Activated CD4-positive, alpha-beta T cell treated with anti-CD3 and anti-CD28 coated beads, Interleukin-10, Interleukin-2, amounts not matched to agents 100 ng/mL and 50 ng/mL, durations not matched to agents 16 hours and 8 hours (primary cell): Measurements from ENCODE around the gene FKBP5.
A peak's percentile ranks its signal among the peaks of the same experiment; 100 is the strongest.
"Not testable (repeated sequence)": the region's sequence is repeated elsewhere in the genome, so short reads cannot be mapped to it uniquely, and the experiment has no call there.

Experiments used
- DNase-seq: peaks from one replicate; pipeline ENCODE4 v3.0.0-alpha.2; 2020

Gene FKBP5

GRCh38 chr6:35688605-35689322, at the start of gene FKBP5:
Gene FKBP5 (minus strand): TSS chr6:35688915. CDS start chr6:35642824, 46,091 bp downstream.
- DNase-seq: peak; percentile 96

GRCh38 chr6:35737413-35738211, 48.9 kb upstream of the FKBP5 start:
- peak; percentile 80 for DNase-seq

GRCh38 chr6:35736982-35737412, 48.3 kb upstream of the FKBP5 start, which contains the start of gene ARMC12:
Gene ARMC12 (plus strand): TSS chr6:35737032. CDS start chr6:35737109, 77 bp downstream.
- DNase-seq: no peak

- peak; percentile 88 for DNase-seq
Measured at GRCh38 chr6:35736253-35736894, 47.7 kb upstream of the FKBP5 start.

- no peak for DNase-seq
Measured at GRCh38 chr6:35735452-35735851, 46.7 kb upstream of the FKBP5 start.

GRCh38 chr6:35734319-35734718, 45.6 kb upstream of the FKBP5 start:
- DNase-seq: not testable (repeated sequence)

GRCh38 chr6:35733633-35734032, 44.9 kb upstream of the FKBP5 start:
- no peak for DNase-seq

- DNase-seq: peak; percentile 96
Measured at GRCh38 chr6:35731736-35732532, 43.2 kb upstream of the FKBP5 start.

- peak; percentile 96 for DNase-seq
Measured at GRCh38 chr6:35731414-35731735, 42.7 kb upstream of the FKBP5 start.

GRCh38 chr6:35730745-35731413, 42.2 kb upstream of the FKBP5 start:
- DNase-seq: no peak

GRCh38 chr6:35729722-35730121, 41.0 kb upstream of the FKBP5 start:
- DNase-seq: no peak

- peak; percentile 46 for DNase-seq
Measured at GRCh38 chr6:35728683-35729678, 40.3 kb upstream of the FKBP5 start.

GRCh38 chr6:35727935-35728682, 39.4 kb upstream of the FKBP5 start:
- peak; percentile 93 for DNase-seq

GRCh38 chr6:35727231-35727934, 38.7 kb upstream of the FKBP5 start:
- DNase-seq: peak; percentile 61

GRCh38 chr6:35725721-35726438, 37.2 kb upstream of the FKBP5 start:
- DNase-seq: no peak

GRCh38 chr6:35725081-35725708, 36.5 kb upstream of the FKBP5 start:
- DNase-seq: no peak

GRCh38 chr6:35724471-35724870, 35.8 kb upstream of the FKBP5 start:
- no peak for DNase-seq

- no peak for DNase-seq
Measured at GRCh38 chr6:35724059-35724458, 35.3 kb upstream of the FKBP5 start.
